ENCODE measurements around the gene OVOL1.

The OVOL1 gene

GRCh38 chr11:65776710-65777141, 10.1 kb upstream of the OVOL1 start:
- H3K4me1 ChIP-seq = peaks cover 63% of the 10 kb centered on the region
- H3K9ac ChIP-seq = peak overlapping the region; percentile 51
- peaks cover 73% of the 10 kb centered on the region for H4K20me1 ChIP-seq
- peak overlapping the region; percentile 89 for H3K4me2 ChIP-seq
- no peak for TF ChIP-seq Cebpa-rat (IDR thresholded peaks at IDR 0.05)
- no peaks in the 10 kb centered on the region for H3K9me3 ChIP-seq
- H3K4me3 ChIP-seq = no peak overlapping the region
- peaks cover 42% of the 10 kb centered on the region for H3K36me3 ChIP-seq
- H3K27ac ChIP-seq = peak overlapping the region; percentile 59
- H3K27me3 ChIP-seq = 0 out of 2 replicates have a peak, but pooled peaks cover 4% of the 10 kb centered on the region

DNA sequence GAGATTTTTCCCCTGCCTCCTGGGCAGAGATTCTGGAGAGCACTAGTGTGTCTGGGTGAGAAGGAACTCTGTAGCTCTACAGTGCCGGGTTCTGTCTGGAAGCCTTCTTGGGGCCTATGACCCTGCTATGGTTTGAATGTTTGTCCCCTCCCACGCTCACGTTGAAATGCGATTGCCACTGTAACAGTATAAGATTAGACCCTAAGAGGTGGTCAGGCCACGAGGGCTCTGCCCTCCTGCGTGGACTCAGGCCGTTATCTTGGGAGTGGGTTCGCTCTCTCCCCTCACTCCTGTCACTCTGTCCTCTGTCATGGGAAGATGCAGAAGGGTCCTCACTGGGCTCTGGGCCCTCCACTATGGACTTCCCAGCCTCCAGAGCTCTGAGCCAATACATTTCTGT, 9.6 kb upstream of the OVOL1 start:
- Histone ChIP-seq H4K20me1 (peaks cover 68% of the 10 kb centered on the region), H3K9me3 (no peaks in the 10 kb centered on the region), H3K36me3 (peaks cover 42% of the 10 kb centered on the region), H3K4me3 (no peak overlapping the region), H3K9ac (peak overlapping the region; percentile 51; the same call in 1 of the 2 replicates), H3K4me1 (peaks cover 66% of the 10 kb centered on the region), H3K27ac (peak overlapping the region; percentile 59), H3K4me2 (peak overlapping the region; percentile 89), H3K27me3 (peaks cover 8% of the 10 kb centered on the region; the same call in 1 of the 2 replicates)
- TF ChIP-seq Cebpa-rat (IDR thresholded peaks at IDR 0.05) = no peak

DNA sequence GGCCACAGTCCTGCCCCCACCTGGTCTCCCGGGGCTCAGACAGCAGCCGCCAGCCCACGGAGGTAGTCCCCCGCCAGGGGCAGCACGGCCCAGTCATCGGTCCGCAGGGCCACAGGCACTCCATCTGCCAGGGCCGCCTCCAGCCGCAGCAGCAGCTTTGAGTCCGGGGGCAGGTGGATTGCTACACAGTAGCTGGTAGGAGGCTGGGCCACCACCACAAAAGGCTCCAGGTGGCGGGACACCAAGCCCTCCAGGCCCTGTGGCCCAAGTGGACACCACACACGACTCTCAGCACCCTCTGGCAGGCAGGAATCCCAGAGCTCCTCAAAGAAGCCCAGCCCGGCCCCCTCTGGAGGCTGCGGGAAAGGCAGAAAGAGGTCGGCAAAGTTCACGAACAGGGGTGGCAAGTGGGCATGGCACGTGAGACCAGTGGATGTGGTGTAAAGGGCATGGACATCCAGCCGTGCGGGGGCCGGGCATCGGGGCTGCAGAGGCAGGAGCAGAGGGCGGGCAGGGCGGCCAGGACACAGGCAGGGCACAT, 9.0 kb upstream of the OVOL1 start:
- Histone ChIP-seq H3K27me3 (peaks cover 15% of the 10 kb centered on the region), H3K4me3 (no peak overlapping the region), H4K20me1 (peaks cover 61% of the 10 kb centered on the region), H3K9ac (peak overlapping the region; percentile 51; the same call in 1 of the 2 replicates), H3K36me3 (peaks cover 42% of the 10 kb centered on the region), H3K27ac (peak overlapping the region; percentile 59), H3K9me3 (no peaks in the 10 kb centered on the region), H3K4me2 (peak overlapping the region; percentile 89), H3K4me1 (peaks cover 66% of the 10 kb centered on the region)
- no peak for TF ChIP-seq Cebpa-rat (IDR thresholded peaks at IDR 0.05)

GRCh38 chr11:65778431-65778900, 8.4 kb upstream of the OVOL1 start:
- no peak for TF ChIP-seq Cebpa-rat (IDR thresholded peaks at IDR 0.05)
- H3K9me3 ChIP-seq = no peaks in the 10 kb centered on the region
- H3K27me3 ChIP-seq = peaks cover 20% of the 10 kb centered on the region
- H3K4me2 ChIP-seq = peak overlapping the region; percentile 89
- H3K27ac ChIP-seq = 0 out of 2 replicates have a peak overlapping the region, but pooled peaks have one; percentile 19
- H3K36me3 ChIP-seq = peaks cover 42% of the 10 kb centered on the region
- H4K20me1 ChIP-seq = peaks cover 58% of the 10 kb centered on the region
- H3K4me3 ChIP-seq = no peak overlapping the region
- 0 out of 2 replicates have a peak overlapping the region, but pooled peaks have one; percentile 95 for H3K9ac ChIP-seq
- peaks cover 66% of the 10 kb centered on the region for H3K4me1 ChIP-seq

DNA sequence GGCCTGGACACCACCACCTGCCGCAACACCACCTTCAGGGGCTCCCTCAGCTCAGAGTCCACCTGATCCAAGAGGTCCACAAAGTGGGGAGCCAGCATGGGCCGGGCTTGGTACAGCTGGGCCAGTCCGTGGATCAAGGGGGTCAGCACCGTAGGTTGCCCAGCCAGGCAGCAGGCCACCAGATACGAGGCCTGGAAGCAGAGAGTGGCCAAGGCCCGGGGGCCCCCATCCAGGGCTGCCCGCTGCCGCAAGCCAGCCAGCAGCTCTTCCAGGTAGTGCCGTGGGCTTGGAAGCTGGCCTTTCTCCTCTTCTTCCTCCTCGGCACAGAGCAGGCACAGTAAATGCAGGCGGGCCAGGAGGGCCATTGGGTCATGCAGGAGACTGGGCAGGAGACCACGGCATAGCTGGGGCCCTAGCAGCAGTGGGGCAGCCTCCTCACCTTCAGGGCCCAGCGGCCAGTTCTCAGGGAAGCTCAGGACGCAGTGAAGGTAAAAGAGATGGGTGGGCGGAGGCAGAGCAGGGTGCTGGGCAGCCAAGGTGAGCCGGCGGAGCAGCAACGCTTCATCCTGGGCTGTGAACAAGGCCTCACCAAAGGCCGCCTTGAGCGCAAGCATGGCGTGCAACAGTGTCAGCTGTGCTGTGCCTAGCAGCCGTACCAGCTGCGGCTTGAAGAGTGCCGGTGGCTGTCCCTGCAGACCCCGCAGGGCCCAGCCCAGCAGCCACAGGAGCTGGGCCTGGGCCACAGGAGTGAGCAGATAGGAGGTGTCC, 7.8 kb upstream of the OVOL1 start:
- peaks cover 62% of the 10 kb centered on the region for H3K4me1 ChIP-seq
- peaks cover 42% of the 10 kb centered on the region for H3K36me3 ChIP-seq
- H4K20me1 ChIP-seq = peaks cover 57% of the 10 kb centered on the region
- H3K27ac ChIP-seq = peak overlapping the region; percentile 97
- H3K4me2 ChIP-seq = peak overlapping the region; percentile 89
- no peak for TF ChIP-seq Cebpa-rat (IDR thresholded peaks at IDR 0.05)
- peak overlapping the region; percentile 93 for H3K4me3 ChIP-seq
- peak overlapping the region; percentile 95 for H3K9ac ChIP-seq
- H3K27me3 ChIP-seq = peaks cover 26% of the 10 kb centered on the region
- no peaks in the 10 kb centered on the region for H3K9me3 ChIP-seq

DNA sequence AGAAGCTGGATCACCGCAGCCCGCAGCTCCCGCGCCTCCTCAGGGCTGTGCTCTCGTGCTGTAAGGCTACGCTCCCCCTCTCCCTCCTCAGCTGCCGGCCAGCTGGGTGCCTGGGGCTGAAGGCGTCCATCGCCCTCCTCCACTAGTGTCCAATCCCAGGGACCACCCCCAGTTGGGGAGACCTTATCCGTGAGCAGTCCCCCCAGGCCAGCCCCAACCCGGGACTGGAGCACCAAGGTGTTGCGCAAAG, 7.3 kb upstream of the OVOL1 start:
- no peaks in the 10 kb centered on the region for H3K9me3 ChIP-seq
- peak overlapping the region; percentile 89 for H3K4me2 ChIP-seq
- H3K4me1 ChIP-seq = peaks cover 59% of the 10 kb centered on the region
- H4K20me1 ChIP-seq = peaks cover 52% of the 10 kb centered on the region
- H3K27ac ChIP-seq = peak overlapping the region; percentile 97
- peak overlapping the region; percentile 95 for H3K9ac ChIP-seq
- peaks cover 41% of the 10 kb centered on the region for H3K36me3 ChIP-seq
- peak overlapping the region; percentile 93 for H3K4me3 ChIP-seq
- TF ChIP-seq Cebpa-rat (IDR thresholded peaks at IDR 0.05) = 0 out of 2 replicates have a peak, but pooled peaks have one; percentile 50
- H3K27me3 ChIP-seq = peaks cover 32% of the 10 kb centered on the region

GRCh38 chr11:65779919-65780769, 6.7 kb upstream of the OVOL1 start:
- Histone ChIP-seq H3K9me3 (no peaks in the 10 kb centered on the region), H3K27me3 (peaks cover 37% of the 10 kb centered on the region), H3K27ac (peak overlapping the region; percentile 97), H4K20me1 (peaks cover 48% of the 10 kb centered on the region), H3K4me1 (peaks cover 56% of the 10 kb centered on the region), H3K4me3 (peak overlapping the region; percentile 93), H3K9ac (peak overlapping the region; percentile 95), H3K36me3 (peaks cover 36% of the 10 kb centered on the region), H3K4me2 (peak overlapping the region; percentile 89)
- TF ChIP-seq Cebpa-rat (IDR thresholded peaks at IDR 0.05) = no peak; the same call in 1 of the 2 replicates

- Histone ChIP-seq H3K27ac (peak within 1 kb of the TSS; percentile 97), H3K36me3 (peaks cover 31% of the 10 kb centered on the region), H3K27me3 (peaks cover 43% of the 10 kb centered on the region), H3K4me1 (peaks cover 51% of the 10 kb centered on the region), H3K9ac (peak within 1 kb of the TSS; percentile 95), H3K4me3 (peak within 1 kb of the TSS; percentile 93), H3K4me2 (peak within 1 kb of the TSS; percentile 89), H4K20me1 (peaks cover 49% of the 10 kb centered on the region), H3K9me3 (no peaks in the 10 kb centered on the region)
- no peak for TF ChIP-seq Cebpa-rat (IDR thresholded peaks at IDR 0.05)
Measured at GRCh38 chr11:65780770-65781151, 6.1 kb upstream of the OVOL1 start, which contains the start of gene AP5B1. AP5B1 (minus strand) TSS chr11:65780976; CDS start chr11:65780591, 385 bp downstream.

GRCh38 chr11:65781152-65781961, 5.5 kb upstream of the OVOL1 start:
- Histone ChIP-seq H4K20me1 (peaks cover 50% of the 10 kb centered on the region), H3K27ac (peak overlapping the region; percentile 97), H3K9me3 (no peaks in the 10 kb centered on the region), H3K27me3 (peaks cover 49% of the 10 kb centered on the region), H3K4me3 (peak overlapping the region; percentile 93), H3K4me2 (peak overlapping the region; percentile 89), H3K36me3 (peaks cover 31% of the 10 kb centered on the region), H3K9ac (peak overlapping the region; percentile 95), H3K4me1 (peaks cover 51% of the 10 kb centered on the region)
- TF ChIP-seq Cebpa-rat (IDR thresholded peaks at IDR 0.05) = no peak

Data from BLaER1 (cell line).